ENCODE measurements around the gene ADAMTS6. TPM values are rescaled to one million over a fixed set of nuclear protein-coding genes. Genes with fewer than 3 reads are reported as not detected.

Gene ADAMTS6
- total and polyA plus RNA-seq, 11 donors: 0.28 to 4.3 (median 3.0) TPM

DNA sequence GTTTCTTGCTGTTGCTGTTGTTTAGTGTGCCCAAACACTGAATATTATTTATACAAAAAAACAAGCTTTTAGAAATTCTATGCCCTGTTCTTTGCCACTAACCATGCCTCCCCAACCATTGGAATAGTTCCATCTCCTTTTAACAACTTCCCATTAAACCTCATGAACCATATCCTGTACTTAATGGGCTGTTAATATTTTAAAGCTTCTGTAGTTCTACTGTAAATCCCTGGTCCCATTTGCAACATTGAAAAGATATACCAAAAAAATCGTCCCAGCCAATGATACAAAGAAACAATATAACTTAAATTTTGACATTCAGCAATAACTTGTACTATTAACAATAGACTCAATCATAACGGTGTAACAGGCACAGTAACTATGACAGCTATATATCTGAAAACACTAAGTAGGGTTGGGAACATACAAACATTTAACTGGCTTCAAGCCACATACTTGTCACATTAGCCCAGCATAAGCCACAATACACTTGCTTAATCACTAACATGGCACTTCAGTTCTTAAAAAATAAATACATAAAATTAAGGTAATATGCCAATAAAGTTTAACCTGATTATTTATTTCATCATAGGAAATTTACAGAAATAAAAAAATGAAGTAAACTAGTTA, 86.1 kb downstream of the ADAMTS6 start:
- WGBS, 4 donors: 50 to 55% (median 53%) methylated on average over 2 of the region's 2 CpGs
- ATAC-seq: no peak
- no peak for TF ChIP-seq POLR2A (IDR thresholded peaks at IDR 0.05)
- TF ChIP-seq, protein P1, sequence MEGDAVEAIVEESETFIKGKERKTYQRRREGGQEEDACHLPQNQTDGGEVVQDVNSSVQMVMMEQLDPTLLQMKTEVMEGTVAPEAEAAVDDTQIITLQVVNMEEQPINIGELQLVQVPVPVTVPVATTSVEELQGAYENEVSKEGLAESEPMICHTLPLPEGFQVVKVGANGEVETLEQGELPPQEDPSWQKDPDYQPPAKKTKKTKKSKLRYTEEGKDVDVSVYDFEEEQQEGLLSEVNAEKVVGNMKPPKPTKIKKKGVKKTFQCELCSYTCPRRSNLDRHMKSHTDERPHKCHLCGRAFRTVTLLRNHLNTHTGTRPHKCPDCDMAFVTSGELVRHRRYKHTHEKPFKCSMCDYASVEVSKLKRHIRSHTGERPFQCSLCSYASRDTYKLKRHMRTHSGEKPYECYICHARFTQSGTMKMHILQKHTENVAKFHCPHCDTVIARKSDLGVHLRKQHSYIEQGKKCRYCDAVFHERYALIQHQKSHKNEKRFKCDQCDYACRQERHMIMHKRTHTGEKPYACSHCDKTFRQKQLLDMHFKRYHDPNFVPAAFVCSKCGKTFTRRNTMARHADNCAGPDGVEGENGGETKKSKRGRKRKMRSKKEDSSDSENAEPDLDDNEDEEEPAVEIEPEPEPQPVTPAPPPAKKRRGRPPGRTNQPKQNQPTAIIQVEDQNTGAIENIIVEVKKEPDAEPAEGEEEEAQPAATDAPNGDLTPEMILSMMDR (IDR thresholded peaks at IDR 0.05): no peak

DNA sequence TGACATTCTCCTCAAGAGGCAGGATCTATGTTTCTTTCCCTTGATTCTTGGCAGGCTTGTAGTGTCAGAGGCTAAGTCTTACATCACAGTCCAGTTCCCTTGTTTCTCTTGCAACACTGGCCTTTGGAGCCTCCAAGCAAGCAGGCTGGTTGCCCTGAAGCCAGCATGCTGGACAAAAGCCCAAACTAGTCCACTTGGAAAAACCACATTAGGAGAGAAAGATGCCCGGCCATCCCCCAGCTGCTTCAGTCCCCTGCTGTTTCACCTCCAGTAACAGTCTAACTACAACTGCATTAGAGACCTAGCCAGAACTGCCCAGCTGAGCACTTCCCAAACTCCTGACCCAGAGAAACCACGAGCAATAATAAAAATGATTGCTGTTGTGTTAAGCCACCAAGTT, 87.6 kb downstream of the ADAMTS6 start:
- ATAC-seq (peak in 3 of 4 donors; percentile 37 to 85 (median 70)), DNase-seq (peak in 2 of 5 donors; percentile 39 to 48)
- Histone ChIP-seq H3K4me3 (no peak overlapping the region), H3K4me1 (no peaks in the 10 kb centered on the region), H3K27ac (no peak overlapping the region), H3K27me3 (no peaks in the 10 kb centered on the region), H3K9me3 (no peaks in the 10 kb centered on the region), H3K36me3 (no peaks in the 10 kb centered on the region)
- intact Hi-C loops (cut with DNase I): no loop called here
- TF ChIP-seq POLR2A (IDR thresholded peaks at IDR 0.05): no peak
- TF ChIP-seq, protein P1 (IDR thresholded peaks at IDR 0.05): no peak
- 61 to 84% (median 75%) methylated on average over 2 of the region's 2 CpGs for WGBS, 4 donors

More for the DNA sequence above, 86.1 kb downstream of the ADAMTS6 start:
- Histone ChIP-seq H3K36me3 (no peaks in the 10 kb centered on the region), H3K27me3 (no peaks in the 10 kb centered on the region), H3K4me1 (no peaks in the 10 kb centered on the region), H3K4me3 (no peak overlapping the region), H3K9me3 (no peaks in the 10 kb centered on the region), H3K27ac (no peak overlapping the region)
- intact Hi-C loops (cut with DNase I): no loop called here
- DNase-seq: no peak

DNA sequence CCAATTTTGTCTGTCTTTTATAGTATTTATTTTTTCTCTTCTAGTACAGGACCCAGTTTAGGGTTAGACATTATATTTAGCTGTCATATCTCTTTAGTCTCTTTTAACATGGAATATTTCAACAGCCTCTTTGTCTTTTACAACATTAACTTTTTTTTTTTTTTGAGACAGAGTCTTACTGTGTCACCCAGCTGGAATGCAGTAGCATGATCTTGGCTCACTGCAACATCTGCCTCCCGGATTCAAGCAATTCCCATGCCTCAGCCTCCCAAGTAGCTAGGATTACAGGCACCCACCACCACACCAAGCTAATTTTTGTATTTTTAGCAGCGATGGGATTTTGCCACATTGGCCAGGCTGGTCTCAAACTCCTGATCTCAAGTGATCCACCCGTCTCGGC, 90.1 kb downstream of the ADAMTS6 start:
- intact Hi-C loops (cut with DNase I): no loop called here
- DNase-seq: no peak
- WGBS, 4 donors: 82 to 85% (median 84%) methylated on average over 4 of the region's 4 CpGs

DNA sequence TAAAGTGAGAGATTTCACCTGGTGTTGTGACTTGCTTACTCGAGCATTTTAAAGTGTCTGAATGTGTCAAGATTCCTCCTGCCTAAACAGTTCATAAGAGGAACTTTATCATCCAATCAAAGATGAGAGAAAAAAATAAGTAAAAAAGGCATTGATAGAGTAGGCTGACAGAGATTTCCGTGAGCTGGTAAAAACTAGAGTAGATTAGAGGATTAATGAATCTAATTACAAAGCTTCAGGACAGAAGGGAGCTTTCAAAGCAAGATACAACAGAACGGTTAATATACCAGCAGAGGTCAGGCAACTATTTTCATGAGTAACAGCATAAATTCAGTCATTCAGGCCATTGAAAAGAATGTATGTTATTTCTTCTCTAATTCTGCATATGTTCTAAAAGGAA, 91.5 kb downstream of the ADAMTS6 start:
- TF ChIP-seq POLR2A (IDR thresholded peaks at IDR 0.05): no peak
- TF ChIP-seq, protein P1 (IDR thresholded peaks at IDR 0.05): no peak
- ATAC-seq: no peak
- WGBS, 4 donors: 85 to 94% (median 89%) methylated on average over 3 of the region's 3 CpGs

More for the DNA sequence above, 90.1 kb downstream of the ADAMTS6 start:
- Histone ChIP-seq H3K4me3 (no peak overlapping the region), H3K4me1 (no peaks in the 10 kb centered on the region), H3K27ac (no peak overlapping the region), H3K9me3 (no peaks in the 10 kb centered on the region), H3K36me3 (no peaks in the 10 kb centered on the region), H3K27me3 (no peaks in the 10 kb centered on the region)
- TF ChIP-seq, protein P1 (IDR thresholded peaks at IDR 0.05): no peak
- TF ChIP-seq POLR2A (IDR thresholded peaks at IDR 0.05): no peak
- ATAC-seq: no peak

More for the DNA sequence above, 91.5 kb downstream of the ADAMTS6 start:
- Histone ChIP-seq H3K4me3 (no peak overlapping the region), H3K27me3 (no peaks in the 10 kb centered on the region), H3K27ac (no peak overlapping the region), H3K9me3 (no peaks in the 10 kb centered on the region), H3K36me3 (no peaks in the 10 kb centered on the region), H3K4me1 (no peaks in the 10 kb centered on the region)
- DNase-seq: no peak
- intact Hi-C loops (cut with DNase I): no loop called here

Data from heart left ventricle (tissue), 16 donors.